ENCODE results near the gene TNIK. TPM values are rescaled to one million over a fixed set of nuclear protein-coding genes. Genes with fewer than 3 reads are reported as not detected.

The TNIK gene
- total RNA-seq, 4 donors from 2014 or later, result 32.9 to 52.0 (median 40.2) TPM

GRCh38 chr3:171472552-171472951 is 12.3 kb upstream of the TNIK start:
- intact Hi-C loops (cut with DNase I; ENCODE audit: low total_unique reads), result no loop called here
- WGBS, 2 donors (ENCODE audit: low coverage in 1 of 2), result 86% methylated on average over 2 of the region's 2 CpGs; no CpG with 5 or more reads in 1 of the 2 donors
- TF ChIP-seq POLR2AphosphoS5 (IDR thresholded peaks at IDR 0.05) (no peak), CTCF (IDR thresholded peaks at IDR 0.05) (no peak), EP300 (IDR thresholded peaks at IDR 0.05; ENCODE audit: low read depth) (no peak), POLR2A (IDR thresholded peaks at IDR 0.05) (no peak)

GRCh38 chr3:171470714-171471227 is 10.6 kb upstream of the TNIK start:
- no peaks in the 10 kb centered on the region for H3K36me3 ChIP-seq
- DNase-seq, result no peak
- no peaks in the 10 kb centered on the region for H3K4me1 ChIP-seq
- no peak overlapping the region for H3K4me3 ChIP-seq
- H3K27me3 ChIP-seq, result no peaks in the 10 kb centered on the region
- intact Hi-C loops (cut with DNase I; ENCODE audit: low total_unique reads) (no loop called here), in situ Hi-C loops (cut with MboI; ENCODE audit: low pct_ligation_motif_present in 1 of 4, low pct_unique_long_range_greater_than_20kb in 1 of 4, low sequenced_read_pairs in 3 of 4) (no loop called here)
- H3K9me3 ChIP-seq, result no peaks in the 10 kb centered on the region
- no peak overlapping the region for H3K27ac ChIP-seq
- no peak for TF ChIP-seq CTCF (IDR thresholded peaks at IDR 0.05)
- TF ChIP-seq POLR2AphosphoS5 (IDR thresholded peaks at IDR 0.05), result no peak
- no peak for TF ChIP-seq POLR2A (IDR thresholded peaks at IDR 0.05)
- TF ChIP-seq EP300 (IDR thresholded peaks at IDR 0.05; ENCODE audit: low read depth), result no peak
- WGBS, 2 donors (ENCODE audit: low coverage in 1 of 2), result 94 to 100% methylated on average over 1 of the region's 1 CpG

More at GRCh38 chr3:171472552-171472951, 12.3 kb upstream of the TNIK start:
- Histone ChIP-seq H3K27me3 (no peaks in the 10 kb centered on the region), H3K4me3 (no peak overlapping the region), H3K9me3 (no peaks in the 10 kb centered on the region), H3K36me3 (no peaks in the 10 kb centered on the region), H3K4me1 (no peaks in the 10 kb centered on the region), H3K27ac (no peak overlapping the region)
- in situ Hi-C loops (cut with MboI; ENCODE audit: low pct_ligation_motif_present in 1 of 4, low pct_unique_long_range_greater_than_20kb in 1 of 4, low sequenced_read_pairs in 3 of 4), result no loop called here
- DNase-seq, result no peak

- in situ Hi-C loops (cut with MboI; ENCODE audit: low pct_ligation_motif_present in 1 of 4, low pct_unique_long_range_greater_than_20kb in 1 of 4, low sequenced_read_pairs in 3 of 4) (no loop called here), intact Hi-C loops (cut with DNase I; ENCODE audit: low total_unique reads) (loop anchor here (5.0 kb wide), 1 partner anchor 1367 kb away; no protein-coding TSS in a partner anchor)
- Histone ChIP-seq H3K27me3 (no peaks in the 10 kb centered on the region), H3K36me3 (no peaks in the 10 kb centered on the region), H3K4me3 (no peak overlapping the region), H3K4me1 (no peaks in the 10 kb centered on the region), H3K27ac (no peak overlapping the region), H3K9me3 (no peaks in the 10 kb centered on the region)
- TF ChIP-seq POLR2A (IDR thresholded peaks at IDR 0.05) (no peak), EP300 (IDR thresholded peaks at IDR 0.05; ENCODE audit: low read depth) (no peak), CTCF (IDR thresholded peaks at IDR 0.05) (no peak), POLR2AphosphoS5 (IDR thresholded peaks at IDR 0.05) (no peak)
- DNase-seq, result no peak
- WGBS, 2 donors (ENCODE audit: low coverage in 1 of 2), result 85 to 86% methylated on average over 3 of the region's 3 CpGs
Observed at GRCh38 chr3:171469376-171469775, 9.2 kb upstream of the TNIK start.

GRCh38 chr3:171468296-171468906 is 8.2 kb upstream of the TNIK start:
- Histone ChIP-seq H3K27me3 (no peaks in the 10 kb centered on the region), H3K4me1 (no peaks in the 10 kb centered on the region), H3K36me3 (no peaks in the 10 kb centered on the region), H3K4me3 (no peak overlapping the region), H3K27ac (no peak overlapping the region), H3K9me3 (no peaks in the 10 kb centered on the region)
- in situ Hi-C loops (cut with MboI; ENCODE audit: low pct_ligation_motif_present in 1 of 4, low pct_unique_long_range_greater_than_20kb in 1 of 4, low sequenced_read_pairs in 3 of 4) (no loop called here), intact Hi-C loops (cut with DNase I; ENCODE audit: low total_unique reads) (loop anchor here (5.0 kb wide), 1 partner anchor 1366 kb away; no protein-coding TSS in a partner anchor)
- TF ChIP-seq POLR2A (IDR thresholded peaks at IDR 0.05) (no peak), POLR2AphosphoS5 (IDR thresholded peaks at IDR 0.05) (no peak), CTCF (IDR thresholded peaks at IDR 0.05) (no peak), EP300 (IDR thresholded peaks at IDR 0.05; ENCODE audit: low read depth) (no peak)
- WGBS, 2 donors (ENCODE audit: low coverage in 1 of 2), result 82 to 84% methylated on average over 4 to 6 of the region's 6 CpGs
- no peak for DNase-seq
